ENCODE measurements around the gene A2ML1. TPM values are rescaled to one million over a fixed set of nuclear protein-coding genes. Genes with fewer than 3 reads are reported as not detected.
"Not testable (repeated sequence)": the region's sequence is repeated elsewhere in the genome, so short reads cannot be mapped to it uniquely, and the experiment has no call there.

A2ML1 gene
- total and polyA plus RNA-seq, 2 donors (not counting 1 experiment from before 2014, with no cell fraction given) = not detected

DNA sequence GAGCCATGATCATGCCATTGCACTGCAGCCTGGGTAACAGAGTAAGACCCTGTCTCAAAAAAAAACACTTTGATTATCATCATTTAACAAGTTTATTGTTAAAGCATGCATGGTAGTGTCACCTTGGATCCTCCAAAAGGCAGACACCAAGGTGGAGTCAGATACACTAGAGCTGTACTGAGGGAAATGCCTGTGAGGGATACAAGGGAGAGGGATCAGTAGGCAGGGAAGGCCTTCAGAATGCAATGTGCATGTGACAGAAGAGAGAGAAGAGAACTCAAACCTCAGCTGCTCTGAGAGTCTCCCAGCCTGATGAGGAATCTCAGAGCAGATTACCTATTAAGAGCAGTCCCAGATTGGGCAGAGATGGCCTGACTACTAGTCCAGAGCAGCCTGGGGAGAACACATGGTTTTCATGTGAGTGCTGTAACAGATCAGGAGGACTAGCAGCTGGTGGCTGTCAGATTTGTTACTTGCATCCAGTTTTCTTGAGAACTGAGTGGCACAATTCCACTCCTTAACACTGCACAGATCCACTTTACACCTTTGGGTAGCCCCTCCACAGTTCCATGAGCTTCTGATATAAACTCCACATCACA lies 38.0 kb upstream of the A2ML1 start:
- DNase-seq (ENCODE audit: low read depth in 2 of 2) = peak in 1 of 2 donors; percentile 4

DNA sequence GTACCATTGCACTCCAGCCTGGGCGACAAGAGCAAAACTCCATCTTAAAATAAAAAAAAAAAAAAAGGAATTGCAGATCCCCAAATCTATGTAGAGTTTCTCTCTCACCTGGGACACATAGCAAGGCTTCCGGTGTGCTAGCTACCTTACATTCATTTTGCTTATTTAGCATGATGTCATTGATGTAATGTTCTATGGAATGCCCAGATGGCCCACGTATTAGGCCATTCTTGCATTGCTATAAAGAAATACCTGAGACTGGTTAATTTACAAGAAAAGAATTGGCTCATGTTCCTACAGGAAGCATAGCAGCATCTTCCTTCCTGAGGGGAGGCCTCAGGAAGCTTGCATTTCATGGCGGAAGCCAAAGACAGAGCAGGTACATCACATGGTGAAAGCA lies 36.9 kb upstream of the A2ML1 start:
- TF ChIP-seq, protein P1, sequence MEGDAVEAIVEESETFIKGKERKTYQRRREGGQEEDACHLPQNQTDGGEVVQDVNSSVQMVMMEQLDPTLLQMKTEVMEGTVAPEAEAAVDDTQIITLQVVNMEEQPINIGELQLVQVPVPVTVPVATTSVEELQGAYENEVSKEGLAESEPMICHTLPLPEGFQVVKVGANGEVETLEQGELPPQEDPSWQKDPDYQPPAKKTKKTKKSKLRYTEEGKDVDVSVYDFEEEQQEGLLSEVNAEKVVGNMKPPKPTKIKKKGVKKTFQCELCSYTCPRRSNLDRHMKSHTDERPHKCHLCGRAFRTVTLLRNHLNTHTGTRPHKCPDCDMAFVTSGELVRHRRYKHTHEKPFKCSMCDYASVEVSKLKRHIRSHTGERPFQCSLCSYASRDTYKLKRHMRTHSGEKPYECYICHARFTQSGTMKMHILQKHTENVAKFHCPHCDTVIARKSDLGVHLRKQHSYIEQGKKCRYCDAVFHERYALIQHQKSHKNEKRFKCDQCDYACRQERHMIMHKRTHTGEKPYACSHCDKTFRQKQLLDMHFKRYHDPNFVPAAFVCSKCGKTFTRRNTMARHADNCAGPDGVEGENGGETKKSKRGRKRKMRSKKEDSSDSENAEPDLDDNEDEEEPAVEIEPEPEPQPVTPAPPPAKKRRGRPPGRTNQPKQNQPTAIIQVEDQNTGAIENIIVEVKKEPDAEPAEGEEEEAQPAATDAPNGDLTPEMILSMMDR (conservative IDR thresholded peaks at IDR 0.05 in 1 of 2, IDR thresholded peaks at IDR 0.05 in 1 of 2; ENCODE audit: low read depth in 1 of 2, low read length in 2 of 2) = no peak
- no peak for TF ChIP-seq EZH2 (IDR thresholded peaks at IDR 0.05; ENCODE audit: low read length, missing control alignments)
- Histone ChIP-seq H3K9me3 (ENCODE audit: control insufficient read depth, insufficient read depth, low read depth, low read length) (no peaks in the 10 kb centered on the region), H2AFZ (ENCODE audit: low read length) (no peak overlapping the region), H3K27me3 (ENCODE audit: control insufficient read depth, insufficient read depth, low read length) (no peaks in the 10 kb centered on the region), H3K27ac (ENCODE audit: insufficient read depth, low read length) (no peak overlapping the region), H3K4me3 (replicated peaks in 1 of 4; ENCODE audit: control extremely low read depth in 1 of 4, insufficient read depth in 1 of 4, low read depth in 3 of 4, low read length in 4 of 4) (no peak overlapping the region), H4K20me1 (ENCODE audit: control insufficient read depth, extremely low read depth, insufficient read depth, low read length) (no peaks in the 10 kb centered on the region), H3K79me2 (ENCODE audit: control insufficient read depth, insufficient read depth, low read length) (no peaks in the 10 kb centered on the region), H3K4me1 (ENCODE audit: control insufficient read depth, extremely low read depth, insufficient read depth, low read length) (no peaks in the 10 kb centered on the region), H3K9ac (ENCODE audit: insufficient read depth, low read length) (no peak overlapping the region), H3K36me3 (ENCODE audit: control insufficient read depth, insufficient read depth, low read length) (no peaks in the 10 kb centered on the region), H3K4me2 (ENCODE audit: extremely low read depth, insufficient read depth, low read length) (no peak overlapping the region)
- no peak for DNase-seq (ENCODE audit: low read depth in 2 of 2)

More for the DNA sequence above, 38.0 kb upstream of the A2ML1 start:
- Histone ChIP-seq H2AFZ (ENCODE audit: low read length) (no peak overlapping the region), H4K20me1 (ENCODE audit: control insufficient read depth, extremely low read depth, insufficient read depth, low read length) (no peaks in the 10 kb centered on the region), H3K9me3 (ENCODE audit: control insufficient read depth, insufficient read depth, low read depth, low read length) (no peaks in the 10 kb centered on the region), H3K4me1 (ENCODE audit: control insufficient read depth, extremely low read depth, insufficient read depth, low read length) (no peaks in the 10 kb centered on the region), H3K4me2 (ENCODE audit: extremely low read depth, insufficient read depth, low read length) (no peak overlapping the region), H3K36me3 (ENCODE audit: control insufficient read depth, insufficient read depth, low read length) (no peaks in the 10 kb centered on the region), H3K27me3 (ENCODE audit: control insufficient read depth, insufficient read depth, low read length) (no peaks in the 10 kb centered on the region), H3K9ac (ENCODE audit: insufficient read depth, low read length) (no peak overlapping the region), H3K4me3 (replicated peaks in 1 of 4; ENCODE audit: control extremely low read depth in 1 of 4, insufficient read depth in 1 of 4, low read depth in 3 of 4, low read length in 4 of 4) (no peak overlapping the region), H3K79me2 (ENCODE audit: control insufficient read depth, insufficient read depth, low read length) (no peaks in the 10 kb centered on the region), H3K27ac (ENCODE audit: insufficient read depth, low read length) (no peak overlapping the region)
- TF ChIP-seq EZH2 (IDR thresholded peaks at IDR 0.05; ENCODE audit: low read length, missing control alignments) = no peak
- TF ChIP-seq, protein P1 (conservative IDR thresholded peaks at IDR 0.05 in 1 of 2, IDR thresholded peaks at IDR 0.05 in 1 of 2; ENCODE audit: low read depth in 1 of 2, low read length in 2 of 2) = no peak

- not testable (repeated sequence) for H3K27ac ChIP-seq (ENCODE audit: insufficient read depth, low read length); H3K36me3 ChIP-seq (ENCODE audit: control insufficient read depth, insufficient read depth, low read length); DNase-seq (ENCODE audit: low read depth in 2 of 2); H2AFZ ChIP-seq (ENCODE audit: low read length); H3K9me3 ChIP-seq (ENCODE audit: control insufficient read depth, insufficient read depth, low read depth, low read length); H4K20me1 ChIP-seq (ENCODE audit: control insufficient read depth, extremely low read depth, insufficient read depth, low read length); H3K4me3 ChIP-seq (replicated peaks in 1 of 4; ENCODE audit: control extremely low read depth in 1 of 4, insufficient read depth in 1 of 4, low read depth in 3 of 4, low read length in 4 of 4); H3K27me3 ChIP-seq (ENCODE audit: control insufficient read depth, insufficient read depth, low read length); H3K9ac ChIP-seq (ENCODE audit: insufficient read depth, low read length); H3K4me1 ChIP-seq (ENCODE audit: control insufficient read depth, extremely low read depth, insufficient read depth, low read length); H3K4me2 ChIP-seq (ENCODE audit: extremely low read depth, insufficient read depth, low read length); H3K79me2 ChIP-seq (ENCODE audit: control insufficient read depth, insufficient read depth, low read length)
Observed at GRCh38 chr12:8787206-8787605, 35.2 kb upstream of the A2ML1 start.

DNA sequence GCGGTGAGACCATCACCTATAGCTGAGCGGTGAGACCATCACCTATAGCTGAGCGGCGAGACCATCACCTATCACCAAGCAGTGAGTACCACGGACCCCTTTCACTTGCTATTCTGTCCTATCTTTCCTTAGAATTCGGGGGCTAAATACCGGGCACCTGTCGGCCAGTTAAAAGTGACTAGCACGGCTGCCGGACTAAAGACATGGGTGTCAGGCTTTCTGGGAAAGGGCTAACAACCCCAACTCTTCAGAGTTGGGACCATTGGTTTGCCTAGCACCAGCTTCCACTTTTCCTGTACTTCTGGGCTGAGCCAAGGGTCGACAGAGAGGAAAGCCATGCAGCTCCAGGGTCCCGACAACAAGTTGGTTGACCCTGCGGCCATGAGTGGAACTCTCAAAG lies 33.7 kb upstream of the A2ML1 start:
- not testable (repeated sequence) for H3K79me2 ChIP-seq (ENCODE audit: control insufficient read depth, insufficient read depth, low read length); H3K27ac ChIP-seq (ENCODE audit: insufficient read depth, low read length); H3K36me3 ChIP-seq (ENCODE audit: control insufficient read depth, insufficient read depth, low read length); H3K27me3 ChIP-seq (ENCODE audit: control insufficient read depth, insufficient read depth, low read length); H3K4me3 ChIP-seq (replicated peaks in 1 of 4; ENCODE audit: control extremely low read depth in 1 of 4, insufficient read depth in 1 of 4, low read depth in 3 of 4, low read length in 4 of 4); DNase-seq (ENCODE audit: low read depth in 2 of 2); H4K20me1 ChIP-seq (ENCODE audit: control insufficient read depth, extremely low read depth, insufficient read depth, low read length); H2AFZ ChIP-seq (ENCODE audit: low read length); H3K9me3 ChIP-seq (ENCODE audit: control insufficient read depth, insufficient read depth, low read depth, low read length); H3K9ac ChIP-seq (ENCODE audit: insufficient read depth, low read length); H3K4me2 ChIP-seq (ENCODE audit: extremely low read depth, insufficient read depth, low read length); H3K4me1 ChIP-seq (ENCODE audit: control insufficient read depth, extremely low read depth, insufficient read depth, low read length)

DNA sequence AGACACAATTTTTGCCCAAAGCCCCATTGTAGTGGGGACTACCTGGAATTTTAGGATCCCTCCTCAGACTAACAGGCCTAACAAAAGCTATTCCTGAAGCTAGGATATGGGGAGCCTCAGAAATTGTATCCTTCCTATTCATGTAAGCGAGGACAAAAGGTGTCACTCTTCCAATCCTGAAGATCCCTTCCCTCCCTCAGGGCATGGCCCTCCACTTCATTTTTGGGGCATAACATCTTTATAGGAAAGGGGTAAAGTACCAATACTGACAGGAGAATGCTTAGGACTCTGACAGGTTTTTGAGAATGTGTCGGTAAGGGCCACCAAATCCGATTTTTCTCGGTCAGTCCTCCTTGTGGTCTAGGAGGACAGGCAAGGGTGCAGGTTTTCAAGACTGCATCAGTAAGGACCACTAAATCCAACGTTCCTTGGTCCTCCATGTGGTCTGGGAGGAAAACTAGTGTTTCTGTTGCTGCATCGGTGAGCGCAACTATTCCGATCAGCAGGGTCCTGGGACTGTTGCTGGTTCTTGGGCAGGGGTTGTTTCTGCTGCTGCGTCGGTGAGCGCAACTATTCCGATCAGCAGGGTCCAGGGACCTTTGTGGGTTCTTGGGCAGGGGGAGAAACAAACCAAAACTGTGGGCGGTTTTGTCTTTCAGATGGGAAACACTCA lies 32.9 kb upstream of the A2ML1 start:
- H3K27ac ChIP-seq (ENCODE audit: insufficient read depth, low read length); H3K4me2 ChIP-seq (ENCODE audit: extremely low read depth, insufficient read depth, low read length); H4K20me1 ChIP-seq (ENCODE audit: control insufficient read depth, extremely low read depth, insufficient read depth, low read length); DNase-seq (ENCODE audit: low read depth in 2 of 2); H3K9me3 ChIP-seq (ENCODE audit: control insufficient read depth, insufficient read depth, low read depth, low read length); H3K9ac ChIP-seq (ENCODE audit: insufficient read depth, low read length); H3K4me3 ChIP-seq (replicated peaks in 1 of 4; ENCODE audit: control extremely low read depth in 1 of 4, insufficient read depth in 1 of 4, low read depth in 3 of 4, low read length in 4 of 4); H2AFZ ChIP-seq (ENCODE audit: low read length); H3K36me3 ChIP-seq (ENCODE audit: control insufficient read depth, insufficient read depth, low read length); H3K4me1 ChIP-seq (ENCODE audit: control insufficient read depth, extremely low read depth, insufficient read depth, low read length); H3K27me3 ChIP-seq (ENCODE audit: control insufficient read depth, insufficient read depth, low read length); H3K79me2 ChIP-seq (ENCODE audit: control insufficient read depth, insufficient read depth, low read length): not testable (repeated sequence)

All from fibroblast of lung (primary cell).